HepG2 (cell line): ENCODE results near the gene RPS28. TPM values are rescaled to one million over a fixed set of nuclear protein-coding genes. Genes with fewer than 3 reads are reported as not detected.

Experiments used
- AKAP8 ChIP-seq: sonication (generic); formaldehyde crosslinking; IDR thresholded peaks from 2 replicates; pipeline ENCODE4 v1.5.1; 2020; ENCODE audit warnings: mild to moderate bottlenecking, missing genetic modification reagents
- ARHGAP35 ChIP-seq: sonication (generic); formaldehyde crosslinking; IDR thresholded peaks from 2 replicates; pipeline ENCODE4 v1.9.0; 2022; ENCODE audit warnings: mild to moderate bottlenecking, inconsistent platforms, moderate library complexity, missing genetic modification reagents, borderline replicate concordance
- HNRNPUL1 ChIP-seq: fragments of 200-400 bp; formaldehyde crosslinking; IDR thresholded peaks from 2 replicates; pipeline ENCODE4 v1.6.1; 2017; ENCODE audit warnings: low read depth, mild to moderate bottlenecking, low read length, moderate library complexity
- MEIS1 ChIP-seq: sonication (generic); formaldehyde crosslinking; IDR thresholded peaks from 2 replicates; pipeline ENCODE4 v1.9.0; 2021; ENCODE audit warnings: mild to moderate bottlenecking, missing genetic modification reagents, moderate library complexity, borderline replicate concordance
- NFYC ChIP-seq: IDR thresholded peaks from 2 replicates; pipeline ENCODE4 v1.6.1; 2016; ENCODE audit warnings: missing genetic modification reagents, missing compliant biosample characterization
- PHF20 ChIP-seq: sonication (generic); formaldehyde crosslinking; IDR thresholded peaks from 2 replicates; pipeline ENCODE4 v1.5.0; 2020; ENCODE audit warnings: mild to moderate bottlenecking, missing genetic modification reagents
- SPEN ChIP-seq: sonication (generic); formaldehyde crosslinking; IDR thresholded peaks from 2 replicates; pipeline ENCODE4 v1.5.1; 2020; ENCODE audit warnings: low read depth, mild to moderate bottlenecking, missing genetic modification reagents
- ZMYM4 ChIP-seq: sonication (generic); formaldehyde crosslinking; IDR thresholded peaks from 2 replicates; pipeline ENCODE4 v1.8.1; 2023; ENCODE audit warnings: mild to moderate bottlenecking, missing genetic modification reagents
- ZNF160 ChIP-seq: sonication (generic); formaldehyde crosslinking; IDR thresholded peaks from 2 replicates; pipeline ENCODE4 v1.8.0; 2022; ENCODE audit warnings: mild to moderate bottlenecking, inconsistent platforms, missing genetic modification reagents
- ZNF788 ChIP-seq: sonication (generic); formaldehyde crosslinking; IDR thresholded peaks from 2 replicates; pipeline ENCODE4 v1.5.0; 2020; ENCODE audit warnings: mild to moderate bottlenecking, missing genetic modification reagents, borderline replicate concordance
- polyA plus RNA-seq, 8 experiments: library from polyadenylated mRNA; depleted of rRNA in 3 of 8; stranded (reverse) in 7 of 8; unstranded in 1 of 8; fragments of >200 nt; fragmentation: Illumina TruSeq in 4 of 8; extraction: Trizol in 4 of 8; gene quantifications; 2 replicates each; pipeline versions ENCODE4 v1.2.1 to v1.2.3, GENCODE V29; 2011 to 2016; ENCODE audit warnings: low read depth in 4 of 8, missing spikeins in 1 of 8, mixed read lengths in 1 of 8; ENCODE audit not compliant: insufficient read depth in 1 of 8
- total RNA-seq, 5 experiments: library from RNA; depleted of rRNA; stranded (reverse); fragments of >200 nt; fragmentation: Illumina TruSeq; extraction: Trizol; gene quantifications; 2 replicates each; pipeline ENCODE4 v1.2.3, GENCODE V29; 2016; ENCODE audit warnings: low read depth in 1 of 5
- TF ChIP-seq, protein P1 (sequence below): sonication (generic); formaldehyde crosslinking; IDR thresholded peaks from 2 replicates; pipeline ENCODE4 v1.4.0; 2020; ENCODE audit warnings: low read depth, missing genetic modification reagents
- TF ChIP-seq, protein P2 (sequence below): sonication (generic); formaldehyde crosslinking; IDR thresholded peaks from 2 replicates; pipeline ENCODE4 v1.4.0; 2020; ENCODE audit warnings: missing genetic modification reagents, mild to moderate bottlenecking, borderline replicate concordance
- TF ChIP-seq, protein P3 (sequence below): fragments of 450-650 bp; IDR thresholded peaks from 2 replicates; pipeline ENCODE4 v1.6.1; 2016
- TF ChIP-seq, protein P4 (sequence below): IDR thresholded peaks from 2 replicates; pipeline ENCODE4 v1.6.1; 2016
- TF ChIP-seq, protein P5 (sequence below): sonication (generic); formaldehyde crosslinking; IDR thresholded peaks from 2 replicates; pipeline ENCODE4 v1.8.0; 2022; ENCODE audit warnings: missing genetic modification reagents, mild to moderate bottlenecking, moderate library complexity, borderline replicate concordance
- TF ChIP-seq, protein P6 (sequence below): IDR thresholded peaks from 2 replicates; pipeline ENCODE4 v1.6.1; 2016; ENCODE audit warnings: low read depth, control low read depth

RPS28 gene
- total and polyA plus RNA-seq, 2 of the 13 experiments (the other 11 are each of a cell fraction or from before 2014, with no cell fraction given) = 281 to 545 TPM

DNA sequence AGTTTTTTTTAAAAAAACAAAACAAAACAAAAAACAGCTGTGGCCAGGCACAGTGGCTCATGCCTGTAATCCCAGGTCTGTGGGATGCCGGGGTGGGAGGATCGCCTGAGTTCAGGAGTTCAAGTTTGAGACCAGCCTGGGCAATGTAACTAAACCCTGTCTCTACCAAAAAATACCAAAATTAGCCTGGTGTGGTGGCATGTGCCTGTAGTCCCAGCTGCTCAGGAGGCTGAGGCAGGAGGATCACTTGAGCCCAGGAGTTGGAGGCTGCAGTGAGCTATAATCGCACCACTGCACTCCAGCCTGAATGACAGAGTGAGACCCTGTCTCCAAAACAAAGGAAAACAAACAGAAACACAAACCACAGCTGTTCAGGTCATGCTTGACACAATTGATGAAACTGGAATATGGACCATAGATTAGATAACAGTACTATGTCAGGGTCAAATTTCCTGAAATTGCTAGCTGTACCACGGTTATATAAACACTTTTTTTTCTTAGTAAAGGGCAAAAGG lies 35.8 kb downstream of the RPS28 start (continued):
- peak; percentile 31; the same call in 1 of the 2 replicates for TF ChIP-seq SPEN (CRISPR knock-in tag)
- TF ChIP-seq ZNF788 = peak; percentile 71; the same call in 1 of the 2 replicates
- no peak for TF ChIP-seq ZNF160 (CRISPR knock-in tag)
- TF ChIP-seq, protein P1, sequence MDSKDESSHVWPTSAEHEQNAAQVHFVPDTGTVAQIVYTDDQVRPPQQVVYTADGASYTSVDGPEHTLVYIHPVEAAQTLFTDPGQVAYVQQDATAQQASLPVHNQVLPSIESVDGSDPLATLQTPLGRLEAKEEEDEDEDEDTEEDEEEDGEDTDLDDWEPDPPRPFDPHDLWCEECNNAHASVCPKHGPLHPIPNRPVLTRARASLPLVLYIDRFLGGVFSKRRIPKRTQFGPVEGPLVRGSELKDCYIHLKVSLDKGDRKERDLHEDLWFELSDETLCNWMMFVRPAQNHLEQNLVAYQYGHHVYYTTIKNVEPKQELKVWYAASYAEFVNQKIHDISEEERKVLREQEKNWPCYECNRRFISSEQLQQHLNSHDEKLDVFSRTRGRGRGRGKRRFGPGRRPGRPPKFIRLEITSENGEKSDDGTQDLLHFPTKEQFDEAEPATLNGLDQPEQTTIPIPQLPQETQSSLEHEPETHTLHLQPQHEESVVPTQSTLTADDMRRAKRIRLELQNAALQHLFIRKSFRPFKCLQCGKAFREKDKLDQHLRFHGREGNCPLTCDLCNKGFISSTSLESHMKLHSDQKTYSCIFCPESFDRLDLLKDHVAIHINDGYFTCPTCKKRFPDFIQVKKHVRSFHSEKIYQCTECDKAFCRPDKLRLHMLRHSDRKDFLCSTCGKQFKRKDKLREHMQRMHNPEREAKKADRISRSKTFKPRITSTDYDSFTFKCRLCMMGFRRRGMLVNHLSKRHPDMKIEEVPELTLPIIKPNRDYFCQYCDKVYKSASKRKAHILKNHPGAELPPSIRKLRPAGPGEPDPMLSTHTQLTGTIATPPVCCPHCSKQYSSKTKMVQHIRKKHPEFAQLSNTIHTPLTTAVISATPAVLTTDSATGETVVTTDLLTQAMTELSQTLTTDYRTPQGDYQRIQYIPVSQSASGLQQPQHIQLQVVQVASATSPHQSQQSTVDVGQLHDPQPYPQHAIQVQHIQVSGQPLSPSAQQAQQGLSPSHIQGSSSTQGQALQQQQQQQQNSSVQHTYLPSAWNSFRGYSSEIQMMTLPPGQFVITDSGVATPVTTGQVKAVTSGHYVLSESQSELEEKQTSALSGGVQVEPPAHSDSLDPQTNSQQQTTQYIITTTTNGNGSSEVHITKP (CRISPR knock-in tag) = 0 out of 2 replicates have a peak, but pooled peaks have one; percentile 24
- TF ChIP-seq MEIS1 (CRISPR knock-in tag) = peak; percentile 87
- TF ChIP-seq, protein P2, sequence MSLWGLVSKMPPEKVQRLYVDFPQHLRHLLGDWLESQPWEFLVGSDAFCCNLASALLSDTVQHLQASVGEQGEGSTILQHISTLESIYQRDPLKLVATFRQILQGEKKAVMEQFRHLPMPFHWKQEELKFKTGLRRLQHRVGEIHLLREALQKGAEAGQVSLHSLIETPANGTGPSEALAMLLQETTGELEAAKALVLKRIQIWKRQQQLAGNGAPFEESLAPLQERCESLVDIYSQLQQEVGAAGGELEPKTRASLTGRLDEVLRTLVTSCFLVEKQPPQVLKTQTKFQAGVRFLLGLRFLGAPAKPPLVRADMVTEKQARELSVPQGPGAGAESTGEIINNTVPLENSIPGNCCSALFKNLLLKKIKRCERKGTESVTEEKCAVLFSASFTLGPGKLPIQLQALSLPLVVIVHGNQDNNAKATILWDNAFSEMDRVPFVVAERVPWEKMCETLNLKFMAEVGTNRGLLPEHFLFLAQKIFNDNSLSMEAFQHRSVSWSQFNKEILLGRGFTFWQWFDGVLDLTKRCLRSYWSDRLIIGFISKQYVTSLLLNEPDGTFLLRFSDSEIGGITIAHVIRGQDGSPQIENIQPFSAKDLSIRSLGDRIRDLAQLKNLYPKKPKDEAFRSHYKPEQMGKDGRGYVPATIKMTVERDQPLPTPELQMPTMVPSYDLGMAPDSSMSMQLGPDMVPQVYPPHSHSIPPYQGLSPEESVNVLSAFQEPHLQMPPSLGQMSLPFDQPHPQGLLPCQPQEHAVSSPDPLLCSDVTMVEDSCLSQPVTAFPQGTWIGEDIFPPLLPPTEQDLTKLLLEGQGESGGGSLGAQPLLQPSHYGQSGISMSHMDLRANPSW (CRISPR knock-in tag) = peak; percentile 66; the same call in 1 of the 2 replicates
- TF ChIP-seq, protein P3, sequence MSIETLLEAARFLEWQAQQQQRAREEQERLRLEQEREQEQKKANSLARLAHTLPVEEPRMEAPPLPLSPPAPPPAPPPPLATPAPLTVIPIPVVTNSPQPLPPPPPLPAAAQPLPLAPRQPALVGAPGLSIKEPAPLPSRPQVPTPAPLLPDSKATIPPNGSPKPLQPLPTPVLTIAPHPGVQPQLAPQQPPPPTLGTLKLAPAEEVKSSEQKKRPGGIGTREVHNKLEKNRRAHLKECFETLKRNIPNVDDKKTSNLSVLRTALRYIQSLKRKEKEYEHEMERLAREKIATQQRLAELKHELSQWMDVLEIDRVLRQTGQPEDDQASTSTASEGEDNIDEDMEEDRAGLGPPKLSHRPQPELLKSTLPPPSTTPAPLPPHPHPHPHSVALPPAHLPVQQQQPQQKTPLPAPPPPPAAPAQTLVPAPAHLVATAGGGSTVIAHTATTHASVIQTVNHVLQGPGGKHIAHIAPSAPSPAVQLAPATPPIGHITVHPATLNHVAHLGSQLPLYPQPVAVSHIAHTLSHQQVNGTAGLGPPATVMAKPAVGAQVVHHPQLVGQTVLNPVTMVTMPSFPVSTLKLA = peak; percentile 36
- no peak for TF ChIP-seq NFYC
- 0 out of 2 replicates have a peak, but pooled peaks have one; percentile 14 for TF ChIP-seq PHF20 (CRISPR knock-in tag)
- peak; percentile 77 for TF ChIP-seq ZMYM4 (CRISPR knock-in tag)
- no peak for TF ChIP-seq HNRNPUL1
- TF ChIP-seq, protein P4, sequence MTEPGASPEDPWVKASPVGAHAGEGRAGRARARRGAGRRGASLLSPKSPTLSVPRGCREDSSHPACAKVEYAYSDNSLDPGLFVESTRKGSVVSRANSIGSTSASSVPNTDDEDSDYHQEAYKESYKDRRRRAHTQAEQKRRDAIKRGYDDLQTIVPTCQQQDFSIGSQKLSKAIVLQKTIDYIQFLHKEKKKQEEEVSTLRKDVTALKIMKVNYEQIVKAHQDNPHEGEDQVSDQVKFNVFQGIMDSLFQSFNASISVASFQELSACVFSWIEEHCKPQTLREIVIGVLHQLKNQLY (CRISPR knock-in tag) = peak; percentile 93
- peak; percentile 48; the same call in 1 of the 2 replicates for TF ChIP-seq AKAP8 (CRISPR knock-in tag)
- no peak for TF ChIP-seq ARHGAP35 (CRISPR knock-in tag)
- TF ChIP-seq, protein P5, sequence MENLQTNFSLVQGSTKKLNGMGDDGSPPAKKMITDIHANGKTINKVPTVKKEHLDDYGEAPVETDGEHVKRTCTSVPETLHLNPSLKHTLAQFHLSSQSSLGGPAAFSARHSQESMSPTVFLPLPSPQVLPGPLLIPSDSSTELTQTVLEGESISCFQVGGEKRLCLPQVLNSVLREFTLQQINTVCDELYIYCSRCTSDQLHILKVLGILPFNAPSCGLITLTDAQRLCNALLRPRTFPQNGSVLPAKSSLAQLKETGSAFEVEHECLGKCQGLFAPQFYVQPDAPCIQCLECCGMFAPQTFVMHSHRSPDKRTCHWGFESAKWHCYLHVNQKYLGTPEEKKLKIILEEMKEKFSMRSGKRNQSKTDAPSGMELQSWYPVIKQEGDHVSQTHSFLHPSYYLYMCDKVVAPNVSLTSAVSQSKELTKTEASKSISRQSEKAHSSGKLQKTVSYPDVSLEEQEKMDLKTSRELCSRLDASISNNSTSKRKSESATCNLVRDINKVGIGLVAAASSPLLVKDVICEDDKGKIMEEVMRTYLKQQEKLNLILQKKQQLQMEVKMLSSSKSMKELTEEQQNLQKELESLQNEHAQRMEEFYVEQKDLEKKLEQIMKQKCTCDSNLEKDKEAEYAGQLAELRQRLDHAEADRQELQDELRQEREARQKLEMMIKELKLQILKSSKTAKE (CRISPR knock-in tag) = peak; percentile 94
- TF ChIP-seq, protein P6, sequence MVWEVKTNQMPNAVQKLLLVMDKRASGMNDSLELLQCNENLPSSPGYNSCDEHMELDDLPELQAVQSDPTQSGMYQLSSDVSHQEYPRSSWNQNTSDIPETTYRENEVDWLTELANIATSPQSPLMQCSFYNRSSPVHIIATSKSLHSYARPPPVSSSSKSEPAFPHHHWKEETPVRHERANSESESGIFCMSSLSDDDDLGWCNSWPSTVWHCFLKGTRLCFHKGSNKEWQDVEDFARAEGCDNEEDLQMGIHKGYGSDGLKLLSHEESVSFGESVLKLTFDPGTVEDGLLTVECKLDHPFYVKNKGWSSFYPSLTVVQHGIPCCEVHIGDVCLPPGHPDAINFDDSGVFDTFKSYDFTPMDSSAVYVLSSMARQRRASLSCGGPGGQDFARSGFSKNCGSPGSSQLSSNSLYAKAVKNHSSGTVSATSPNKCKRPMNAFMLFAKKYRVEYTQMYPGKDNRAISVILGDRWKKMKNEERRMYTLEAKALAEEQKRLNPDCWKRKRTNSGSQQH = peak; percentile 57; the same call in 1 of the 2 replicates
